NCI-H1092 (cell line): ENCODE measurements around the gene EML2.
A peak's percentile ranks its signal among the peaks of the same experiment; 100 is the strongest.
"Not testable (repeated sequence)": the region's sequence is repeated elsewhere in the genome, so short reads cannot be mapped to it uniquely, and the experiment has no call there.

Source experiments
- DNase-seq: peaks from one replicate; lab custom pipeline; 2025; lab: John Stamatoyannopoulos, UW

Gene EML2

DNA sequence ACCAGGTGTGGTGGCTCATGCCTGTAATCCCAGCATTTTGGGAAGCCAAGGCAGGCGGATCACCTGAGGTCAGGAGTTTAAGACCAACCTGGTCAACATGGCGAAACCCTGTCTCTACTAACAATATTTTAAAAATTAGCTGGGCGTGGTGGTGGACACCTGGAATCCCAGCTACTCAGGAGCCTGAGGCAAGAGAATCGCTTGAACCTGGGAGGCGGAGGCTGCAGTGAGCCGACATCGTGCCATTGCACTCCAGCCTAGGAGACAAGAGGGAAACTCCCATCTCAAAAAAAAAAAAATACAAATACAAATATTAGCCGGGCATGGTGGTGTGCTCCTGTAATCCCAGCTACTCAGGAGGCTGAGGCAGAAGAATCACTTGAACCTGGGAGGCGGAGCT, 24.1 kb downstream of the EML2 start:
- DNase-seq, result not testable (repeated sequence)

- DNase-seq, result no peak
These were observed 25.1 kb downstream of the EML2 start for GRCh38 chr19:45613926-45614725.

DNA sequence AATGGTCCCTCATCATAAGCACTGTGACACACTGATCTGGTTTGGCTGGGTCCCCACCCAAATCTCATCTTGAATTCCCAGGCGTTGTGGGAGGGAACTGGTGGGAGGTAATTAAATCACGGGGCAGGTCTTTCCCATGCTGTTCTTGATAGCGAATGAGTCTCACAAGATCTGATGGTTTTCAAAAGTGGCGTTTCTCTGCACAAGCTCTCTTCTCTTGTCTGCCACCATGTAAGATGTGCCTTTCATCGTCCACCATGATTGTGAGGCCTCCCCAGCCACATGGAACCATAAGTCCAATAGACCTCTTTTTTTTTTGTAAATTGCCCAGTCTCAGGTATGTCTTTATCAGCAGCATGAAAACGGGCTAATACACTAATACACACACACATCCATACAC, 30.2 kb downstream of the EML2 start:
- no peak for DNase-seq

GRCh38 chr19:45607071-45608029, 31.8 kb downstream of the EML2 start:
- DNase-seq, result peak; percentile 9

- no peak for DNase-seq
These were observed 37.4 kb downstream of the EML2 start, which contains the start of gene GPR4 for GRCh38 chr19:45601524-45602374. GPR4 (minus strand) TSS chr19:45602212; CDS start chr19:45591866, 10,346 bp downstream.

DNA sequence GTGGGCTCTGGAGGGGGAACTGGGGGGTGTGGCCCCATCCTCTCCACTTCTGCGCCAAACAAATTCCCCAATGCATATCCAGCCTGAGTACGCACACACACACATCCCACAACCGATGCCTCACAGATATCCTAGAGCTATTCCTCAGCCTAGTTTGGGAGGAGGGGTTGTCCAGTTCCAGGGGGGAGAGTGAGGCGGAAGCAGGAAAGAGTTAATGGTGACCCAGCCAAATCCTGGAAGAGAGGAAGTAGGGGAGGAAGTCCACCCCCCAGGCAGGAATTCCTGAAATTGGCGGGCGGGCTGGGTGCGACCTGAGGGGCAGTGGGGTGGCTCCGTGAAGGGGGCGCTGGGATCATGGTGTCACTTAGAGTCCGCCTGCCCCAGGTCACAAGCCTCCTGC, 38.1 kb downstream of the EML2 start:
- DNase-seq, result no peak

- no peak for DNase-seq
These were observed 38.8 kb downstream of the EML2 start for GRCh38 chr19:45600340-45600885.

DNA sequence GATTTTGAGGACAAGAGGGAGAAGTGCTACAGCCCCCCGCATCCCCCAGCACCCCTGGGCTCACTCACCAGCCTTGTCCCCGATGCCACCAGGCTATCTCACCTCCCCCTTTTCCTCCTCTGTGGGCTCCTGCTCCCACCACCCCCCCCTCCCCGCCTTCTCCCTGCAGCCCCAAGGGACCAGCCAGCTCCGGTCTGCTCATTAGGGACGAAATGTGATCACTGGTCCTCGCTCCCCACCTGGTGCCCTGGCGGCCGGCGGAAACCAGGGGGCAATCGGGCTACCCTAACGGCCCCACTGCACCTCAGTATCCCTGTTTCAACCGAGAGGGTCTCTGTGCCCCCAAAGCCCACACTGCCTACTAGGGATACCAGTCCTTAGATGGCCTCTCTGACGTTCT, 39.9 kb downstream of the EML2 start:
- no peak for DNase-seq

DNA sequence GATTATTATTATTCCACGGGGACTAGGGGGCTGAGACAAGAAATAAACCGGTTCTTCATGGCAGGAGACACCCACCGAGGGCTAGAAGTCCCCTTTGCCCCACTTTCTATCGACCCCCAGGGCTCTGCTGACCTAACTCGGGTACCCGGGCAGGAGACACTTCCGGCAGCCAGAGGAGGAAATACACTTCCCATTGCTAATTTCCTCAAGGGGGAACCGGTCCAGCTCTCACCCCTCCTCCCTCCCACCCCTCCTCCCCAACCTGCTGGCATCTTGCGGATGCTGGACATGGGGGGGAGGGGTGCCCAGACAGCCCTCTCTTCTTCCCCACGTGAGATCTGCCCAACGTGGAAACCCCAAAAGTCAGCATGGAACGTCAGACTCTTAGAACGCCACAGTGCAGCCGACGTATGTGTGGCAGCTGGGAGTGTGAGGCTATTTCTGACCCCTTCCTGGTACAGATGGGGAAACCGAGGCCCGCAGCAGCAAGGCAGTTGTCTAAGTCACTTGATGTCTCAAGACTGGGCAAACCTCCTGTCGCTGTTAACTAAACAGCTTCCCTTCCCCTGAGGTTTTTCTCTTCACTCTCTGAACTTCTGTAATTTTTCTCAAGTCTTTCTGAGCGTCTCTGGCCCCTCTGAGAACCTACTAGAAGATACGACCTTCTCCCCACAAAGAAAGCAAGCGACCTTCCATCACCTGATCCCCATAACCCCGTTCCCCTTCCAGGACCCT, 40.8 kb downstream of the EML2 start:
- DNase-seq, result no peak

- no peak for DNase-seq
These were observed 41.6 kb downstream of the EML2 start for GRCh38 chr19:45597425-45598111.

DNA sequence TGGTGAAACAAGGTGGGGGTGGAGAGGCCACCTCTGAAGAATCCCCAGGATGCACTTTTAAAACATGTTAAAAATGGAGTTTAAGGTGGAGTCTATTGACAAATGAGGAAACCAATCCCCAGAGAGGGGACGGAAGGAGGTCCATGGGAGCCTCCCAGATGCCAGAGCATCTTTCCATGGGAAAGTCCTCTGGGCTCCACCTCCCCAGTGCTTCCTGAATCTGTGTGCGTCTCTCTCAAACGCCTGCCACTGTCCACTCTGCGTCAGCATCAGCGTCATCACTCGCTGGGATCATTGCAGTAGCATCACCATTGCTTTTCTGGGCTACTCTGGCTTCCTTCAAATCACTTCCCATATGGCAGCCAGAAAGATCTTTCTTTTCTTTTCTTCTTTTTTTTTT, 43.4 kb downstream of the EML2 start:
- no peak for DNase-seq

DNA sequence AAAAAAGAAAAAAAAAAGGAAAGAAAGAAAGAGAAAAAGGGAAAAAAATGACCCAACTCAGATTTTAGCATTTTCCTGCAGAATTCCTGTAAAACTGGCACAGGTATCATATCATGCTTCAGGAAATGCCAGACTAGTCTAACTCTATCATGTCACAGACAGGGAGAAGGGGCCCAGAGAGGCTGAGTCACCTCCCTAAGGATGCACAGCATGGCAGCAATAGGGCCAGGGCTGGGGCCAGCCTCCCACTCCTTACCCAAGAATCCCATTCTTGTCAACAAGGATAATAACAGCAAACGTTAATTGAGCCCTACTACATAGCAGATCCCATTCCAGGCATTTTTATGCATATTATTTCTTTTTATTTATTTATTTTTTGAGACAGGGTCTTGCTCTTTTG, 45.7 kb downstream of the EML2 start:
- DNase-seq, result no peak

DNA sequence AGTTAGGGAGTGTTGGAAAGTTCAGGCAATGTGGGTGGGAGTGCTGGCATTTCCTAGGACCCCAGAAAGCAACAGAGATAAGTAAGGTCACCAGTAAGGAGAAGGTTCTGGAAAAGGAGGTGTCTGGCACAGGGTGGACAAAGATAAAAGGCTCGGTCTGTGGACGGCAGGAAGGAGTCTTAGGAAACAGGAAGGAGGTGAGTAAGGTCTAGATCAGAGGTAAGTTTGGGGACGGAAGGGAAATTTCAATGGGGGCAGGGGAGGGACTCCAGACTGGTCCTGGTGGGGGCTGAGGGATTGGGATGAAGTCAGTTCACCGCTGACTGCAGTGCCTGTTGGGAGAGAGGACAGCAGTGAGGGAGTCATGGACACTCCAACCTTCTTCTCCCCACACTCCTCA, 46.8 kb downstream of the EML2 start:
- no peak for DNase-seq

DNA sequence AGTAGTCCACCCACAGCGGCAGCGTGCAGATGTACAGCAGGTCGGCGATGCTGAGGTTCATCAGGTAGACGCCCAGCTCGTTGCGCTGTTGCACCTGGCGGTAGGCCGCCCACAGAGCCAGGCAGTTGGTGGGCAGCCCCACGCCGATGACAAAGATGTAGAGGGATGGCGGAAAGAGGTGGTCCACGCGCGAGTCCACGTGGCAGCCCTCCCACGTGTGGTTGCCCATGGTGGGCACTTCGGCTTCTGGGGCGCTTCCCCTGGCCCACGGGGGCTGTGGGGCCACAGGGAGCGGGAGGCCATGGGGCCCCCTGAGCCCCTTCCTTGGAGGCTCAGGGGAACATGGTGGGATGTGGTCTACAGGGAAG, 47.6 kb downstream of the EML2 start:
- no peak for DNase-seq

DNA sequence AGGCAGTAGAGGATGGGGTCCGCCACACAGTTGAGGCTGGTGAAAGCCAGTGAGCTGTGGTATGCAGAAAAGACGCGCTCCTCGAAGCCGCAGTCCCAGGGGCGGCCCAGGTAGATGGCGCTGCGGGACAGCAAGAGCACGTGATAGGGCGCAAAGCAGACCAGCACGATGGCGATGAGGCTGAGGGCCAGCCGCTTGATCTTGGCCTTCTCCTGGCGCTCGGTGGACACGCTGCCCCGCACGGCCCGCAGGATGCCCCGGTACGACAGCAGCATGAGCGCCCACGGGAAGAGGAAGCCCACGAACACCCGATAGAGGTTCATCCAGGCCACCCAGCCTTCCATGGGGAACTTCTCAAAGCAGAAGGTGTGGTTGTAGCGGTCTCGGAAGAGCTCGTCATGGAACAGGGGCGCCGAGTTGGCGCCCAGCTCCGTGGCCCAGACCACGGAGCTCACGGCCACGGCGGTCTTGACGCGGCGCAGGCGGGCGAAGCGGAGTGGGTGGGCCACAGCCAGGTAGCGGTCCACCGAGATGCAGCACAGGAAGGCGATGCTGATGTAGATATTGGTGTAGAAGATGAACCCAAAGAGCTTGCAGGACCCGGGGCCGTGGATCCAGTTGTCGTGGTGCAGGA, 48.1 kb downstream of the EML2 start:
- peak; percentile 31 for DNase-seq

DNA sequence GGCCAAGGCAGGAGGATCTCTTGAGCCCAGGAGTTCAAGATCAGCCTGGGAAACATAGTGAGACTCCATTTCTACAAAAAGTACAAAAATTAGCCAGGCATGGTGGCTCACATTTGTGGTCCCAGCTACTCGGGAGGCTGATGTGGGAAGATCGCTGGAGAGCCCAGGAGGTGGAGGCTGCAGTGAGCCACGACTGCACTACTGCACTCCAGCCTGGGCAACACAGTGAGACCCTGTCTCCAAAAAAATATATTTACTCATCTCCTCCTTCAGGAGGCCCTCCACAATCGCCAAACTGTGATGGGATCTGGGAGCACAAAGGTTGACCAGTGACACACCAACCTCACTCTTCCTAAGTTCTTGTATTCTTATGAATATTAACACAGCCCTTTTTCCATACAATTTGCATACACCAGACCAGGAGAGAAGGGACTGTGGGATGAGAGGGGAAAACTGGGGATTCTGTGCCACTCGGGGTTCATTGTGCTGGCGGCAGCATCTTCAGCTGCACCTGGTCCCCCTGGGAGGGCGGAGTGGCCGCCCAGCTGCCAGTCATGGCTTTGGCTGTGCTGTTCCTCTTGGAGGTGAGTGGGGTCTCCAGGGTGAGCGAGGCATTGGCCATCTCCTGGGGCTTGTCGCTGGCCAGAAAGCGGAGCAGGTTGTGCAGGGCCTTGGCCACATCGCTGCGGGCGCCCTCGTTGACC, 48.7 kb downstream of the EML2 start:
- no peak for DNase-seq

GRCh38 chr19:45589768-45590167, 49.4 kb downstream of the EML2 start:
- DNase-seq, result no peak

DNA sequence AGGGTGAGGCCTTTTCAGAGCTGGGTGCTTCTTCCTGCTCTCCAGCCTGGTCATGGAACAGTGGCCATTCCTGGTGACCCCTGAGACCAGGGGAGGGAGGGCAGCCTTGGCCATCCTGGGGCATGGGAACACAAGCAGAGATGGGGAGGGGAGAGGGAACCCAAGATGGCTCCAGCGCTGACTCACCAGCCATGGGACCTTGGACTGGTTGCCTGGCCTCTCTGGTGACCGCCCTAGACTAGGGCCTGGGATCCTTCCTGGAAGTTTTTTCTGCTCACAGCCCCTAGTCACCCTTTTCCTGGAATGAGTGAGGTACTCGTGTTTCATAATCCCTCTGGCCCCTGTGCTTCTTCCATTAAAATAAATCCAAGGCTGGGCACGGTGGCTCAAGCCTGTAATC, 51.3 kb downstream of the EML2 start:
- no peak for DNase-seq

- DNase-seq, result no peak
These were observed 54.0 kb downstream of the EML2 start for GRCh38 chr19:45585158-45585577.
